ENCODE measurements around the gene AGXT2. TPM values are rescaled to one million over a fixed set of nuclear protein-coding genes. Genes with fewer than 3 reads are reported as not detected.

AGXT2 gene
- total RNA-seq, 1 experiment from 2014 or later = not detected

GRCh38 chr5:34986965-34987364 is 60.8 kb downstream of the AGXT2 start:
- CTCF ChIA-PET = interaction anchor here (0.7 kb wide), 1 partner anchor 374 kb away, joined by 3 read pairs; no protein-coding TSS in a partner anchor
- H3K9me3 ChIP-seq (ENCODE audit: insufficient read depth, low read depth) = 0 out of 2 replicates have a peak, but pooled peaks cover 4% of the 10 kb centered on the region
- TF ChIP-seq EZH2 (IDR thresholded peaks at IDR 0.05; ENCODE audit: low read depth) (no peak), CTCF (conservative IDR thresholded peaks at IDR 0.05) (no peak)
- no TSS peak for BruUV-seq (replicated peaks)
- no peaks in the 10 kb centered on the region for H3F3A ChIP-seq (ENCODE audit: insufficient read depth, low read depth)
- no peaks in the 10 kb centered on the region for H3K4me1 ChIP-seq (replicated peaks; ENCODE audit: insufficient read depth)
- intact Hi-C loops (cut with micrococcal nuclease; ENCODE audit: unreplicated experiment) = no loop called here
- H3K27me3 ChIP-seq (ENCODE audit: insufficient read depth, low read depth) = peaks cover 41% of the 10 kb centered on the region; the same call in 1 of the 2 replicates
- H3K9me2 ChIP-seq (ENCODE audit: insufficient read depth) = no peaks in the 10 kb centered on the region
- no peak overlapping the region for H3K27ac ChIP-seq
- no peak overlapping the region for H2AFZ ChIP-seq
- H3K36me3 ChIP-seq (ENCODE audit: low read depth) = no peaks in the 10 kb centered on the region
- no peak for DNase-seq
- no peaks in the 10 kb centered on the region for H3K79me2 ChIP-seq (ENCODE audit: low read depth)
- no peak overlapping the region for H3K4me2 ChIP-seq
- H3K4me3 ChIP-seq = no peak overlapping the region
- POLR2A ChIA-PET (ENCODE audit: unreplicated experiment) = no interaction called here
- H4K20me1 ChIP-seq (ENCODE audit: insufficient read depth) = no peaks in the 10 kb centered on the region

GRCh38 chr5:34982823-34983222 is 64.9 kb downstream of the AGXT2 start:
- Histone ChIP-seq H3K4me2 (no peak overlapping the region), H3K79me2 (ENCODE audit: low read depth) (no peaks in the 10 kb centered on the region), H4K20me1 (ENCODE audit: insufficient read depth) (no peaks in the 10 kb centered on the region), H2AFZ (no peak overlapping the region), H3F3A (ENCODE audit: insufficient read depth, low read depth) (no peaks in the 10 kb centered on the region), H3K4me1 (replicated peaks; ENCODE audit: insufficient read depth) (no peaks in the 10 kb centered on the region), H3K27me3 (ENCODE audit: insufficient read depth, low read depth) (peaks cover 46% of the 10 kb centered on the region; the same call in 1 of the 2 replicates), H3K9me2 (ENCODE audit: insufficient read depth) (no peaks in the 10 kb centered on the region), H3K36me3 (ENCODE audit: low read depth) (no peaks in the 10 kb centered on the region), H3K9me3 (ENCODE audit: insufficient read depth, low read depth) (0 out of 2 replicates have a peak, but pooled peaks cover 4% of the 10 kb centered on the region), H3K4me3 (no peak overlapping the region), H3K27ac (no peak overlapping the region)
- ChIA-PET POLR2A (ENCODE audit: unreplicated experiment) (no interaction called here), CTCF (interaction anchor here (0.6 kb wide), 1 partner anchor 41 kb away, joined by 4 read pairs; no protein-coding TSS in a partner anchor)
- TF ChIP-seq EZH2 (IDR thresholded peaks at IDR 0.05; ENCODE audit: low read depth) = no peak
- no TSS peak for BruUV-seq (replicated peaks)
- intact Hi-C loops (cut with micrococcal nuclease; ENCODE audit: unreplicated experiment) = no loop called here
- no peak for DNase-seq

- CTCF ChIA-PET = no interaction called here
- TF ChIP-seq EZH2 (IDR thresholded peaks at IDR 0.05; ENCODE audit: low read depth) = no peak
- TF ChIP-seq CTCF (conservative IDR thresholded peaks at IDR 0.05) = no peak
Measured at GRCh38 chr5:34978681-34979080, 69.1 kb downstream of the AGXT2 start.

More at GRCh38 chr5:34978681-34979080, 69.1 kb downstream of the AGXT2 start:
- H3F3A ChIP-seq (ENCODE audit: insufficient read depth, low read depth) = no peaks in the 10 kb centered on the region
- no TSS peak for BruUV-seq (replicated peaks)
- H3K27me3 ChIP-seq (ENCODE audit: insufficient read depth, low read depth) = peaks cover 40% of the 10 kb centered on the region
- H3K9me3 ChIP-seq (ENCODE audit: insufficient read depth, low read depth) = 0 out of 2 replicates have a peak, but pooled peaks cover 4% of the 10 kb centered on the region
- no peak overlapping the region for H2AFZ ChIP-seq
- POLR2A ChIA-PET (ENCODE audit: unreplicated experiment) = no interaction called here
- no peaks in the 10 kb centered on the region for H3K9me2 ChIP-seq (ENCODE audit: insufficient read depth)
- no peak overlapping the region for H3K4me2 ChIP-seq
- H4K20me1 ChIP-seq (ENCODE audit: insufficient read depth) = no peaks in the 10 kb centered on the region
- no peaks in the 10 kb centered on the region for H3K4me1 ChIP-seq (replicated peaks; ENCODE audit: insufficient read depth)
- no peak overlapping the region for H3K4me3 ChIP-seq
- DNase-seq = no peak
- intact Hi-C loops (cut with micrococcal nuclease; ENCODE audit: unreplicated experiment) = no loop called here
- H3K27ac ChIP-seq = no peak overlapping the region
- H3K36me3 ChIP-seq (ENCODE audit: low read depth) = no peaks in the 10 kb centered on the region
- H3K79me2 ChIP-seq (ENCODE audit: low read depth) = no peaks in the 10 kb centered on the region
